HepG2 (cell line): ENCODE data around the gene TUBG2. TPM values are rescaled to one million over a fixed set of nuclear protein-coding genes. Genes with fewer than 3 reads are reported as not detected.
A peak's percentile ranks its signal among the peaks of the same experiment; 100 is the strongest.

Experiments
- CHD4 ChIP-seq: fragments of 200-600 bp; sonication (generic); IDR thresholded peaks from 2 replicates; pipeline ENCODE4 v1.7.0; 2017; ENCODE audit warnings: mild to moderate bottlenecking, low read length, borderline replicate concordance
- KDM5B ChIP-seq: sonication (generic); formaldehyde crosslinking; IDR thresholded peaks from 2 replicates; pipeline ENCODE4 v1.4.0; 2020; ENCODE audit warnings: missing genetic modification reagents, mild to moderate bottlenecking, borderline replicate concordance
- RXRA ChIP-seq: sonication (generic); formaldehyde crosslinking; IDR thresholded peaks from 2 replicates; pipeline ENCODE4 v1.5.1; 2020; ENCODE audit warnings: missing genetic modification reagents
- ZBTB33 ChIP-seq: sonication (generic); formaldehyde crosslinking; IDR thresholded peaks from 2 replicates; pipeline ENCODE4 v1.4.0; 2020; ENCODE audit warnings: missing genetic modification reagents
- ZNF407 ChIP-seq: sonication (generic); formaldehyde crosslinking; IDR thresholded peaks from one replicate; pipeline ENCODE4 v1.5.1; 2020; ENCODE audit warnings: mild to moderate bottlenecking, missing genetic modification reagents; ENCODE audit errors: not compliant biosample characterization
- polyA plus RNA-seq, 8 experiments: library from polyadenylated mRNA; depleted of rRNA in 3 of 8; stranded (reverse) in 7 of 8; unstranded in 1 of 8; fragments of >200 nt; fragmentation: Illumina TruSeq in 4 of 8; extraction: Trizol in 4 of 8; gene quantifications; 2 replicates each; pipeline versions ENCODE4 v1.2.1 to v1.2.3, GENCODE V29; 2011 to 2016; ENCODE audit warnings: low read depth in 4 of 8, missing spikeins in 1 of 8, mixed read lengths in 1 of 8; ENCODE audit not compliant: insufficient read depth in 1 of 8
- total RNA-seq, 5 experiments: library from RNA; depleted of rRNA; stranded (reverse); fragments of >200 nt; fragmentation: Illumina TruSeq; extraction: Trizol; gene quantifications; 2 replicates each; pipeline ENCODE4 v1.2.3, GENCODE V29; 2016; ENCODE audit warnings: low read depth in 1 of 5
- TF ChIP-seq, protein P1 (sequence below), 2 experiments: sonication (generic) in 1 of 2; formaldehyde crosslinking in 1 of 2; IDR thresholded peaks; 2 replicates each; pipeline versions ENCODE4 v1.6.1 to v1.9.0; 2014 to 2022; ENCODE audit warnings: antibody characterized with exemption in 1 of 2, borderline replicate concordance in 1 of 2, inconsistent platforms in 1 of 2, low read depth in 1 of 2, missing genetic modification reagents in 1 of 2
- TF ChIP-seq, protein P2 (sequence below): sonication (generic); formaldehyde crosslinking; IDR thresholded peaks from 2 replicates; pipeline ENCODE4 v1.5.0; 2020; ENCODE audit warnings: missing genetic modification reagents

Gene TUBG2
- total and polyA plus RNA-seq, 2 of the 13 experiments (the other 11 are each of a cell fraction or from before 2014, with no cell fraction given): 16.0 to 42.3 TPM

GRCh38 chr17:42653179-42654124, 5.6 kb upstream of the TUBG2 start (continued):
- TF ChIP-seq, protein P1, sequence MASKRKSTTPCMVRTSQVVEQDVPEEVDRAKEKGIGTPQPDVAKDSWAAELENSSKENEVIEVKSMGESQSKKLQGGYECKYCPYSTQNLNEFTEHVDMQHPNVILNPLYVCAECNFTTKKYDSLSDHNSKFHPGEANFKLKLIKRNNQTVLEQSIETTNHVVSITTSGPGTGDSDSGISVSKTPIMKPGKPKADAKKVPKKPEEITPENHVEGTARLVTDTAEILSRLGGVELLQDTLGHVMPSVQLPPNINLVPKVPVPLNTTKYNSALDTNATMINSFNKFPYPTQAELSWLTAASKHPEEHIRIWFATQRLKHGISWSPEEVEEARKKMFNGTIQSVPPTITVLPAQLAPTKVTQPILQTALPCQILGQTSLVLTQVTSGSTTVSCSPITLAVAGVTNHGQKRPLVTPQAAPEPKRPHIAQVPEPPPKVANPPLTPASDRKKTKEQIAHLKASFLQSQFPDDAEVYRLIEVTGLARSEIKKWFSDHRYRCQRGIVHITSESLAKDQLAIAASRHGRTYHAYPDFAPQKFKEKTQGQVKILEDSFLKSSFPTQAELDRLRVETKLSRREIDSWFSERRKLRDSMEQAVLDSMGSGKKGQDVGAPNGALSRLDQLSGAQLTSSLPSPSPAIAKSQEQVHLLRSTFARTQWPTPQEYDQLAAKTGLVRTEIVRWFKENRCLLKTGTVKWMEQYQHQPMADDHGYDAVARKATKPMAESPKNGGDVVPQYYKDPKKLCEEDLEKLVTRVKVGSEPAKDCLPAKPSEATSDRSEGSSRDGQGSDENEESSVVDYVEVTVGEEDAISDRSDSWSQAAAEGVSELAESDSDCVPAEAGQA (IDR thresholded peaks at IDR 0.05; ENCODE audit: low read depth): no peak
- TF ChIP-seq, protein P1 (CRISPR knock-in tag; IDR thresholded peaks at IDR 0.05; ENCODE audit: borderline replicate concordance): no peak
- TF ChIP-seq CHD4 (no peak), KDM5B (CRISPR knock-in tag) (peak; percentile 33; the same call in 1 of the 2 replicates), ZNF407 (CRISPR knock-in tag) (no peak), RXRA (CRISPR knock-in tag) (no peak), ZBTB33 (CRISPR knock-in tag) (peak; percentile 86)
- TF ChIP-seq, protein P2, sequence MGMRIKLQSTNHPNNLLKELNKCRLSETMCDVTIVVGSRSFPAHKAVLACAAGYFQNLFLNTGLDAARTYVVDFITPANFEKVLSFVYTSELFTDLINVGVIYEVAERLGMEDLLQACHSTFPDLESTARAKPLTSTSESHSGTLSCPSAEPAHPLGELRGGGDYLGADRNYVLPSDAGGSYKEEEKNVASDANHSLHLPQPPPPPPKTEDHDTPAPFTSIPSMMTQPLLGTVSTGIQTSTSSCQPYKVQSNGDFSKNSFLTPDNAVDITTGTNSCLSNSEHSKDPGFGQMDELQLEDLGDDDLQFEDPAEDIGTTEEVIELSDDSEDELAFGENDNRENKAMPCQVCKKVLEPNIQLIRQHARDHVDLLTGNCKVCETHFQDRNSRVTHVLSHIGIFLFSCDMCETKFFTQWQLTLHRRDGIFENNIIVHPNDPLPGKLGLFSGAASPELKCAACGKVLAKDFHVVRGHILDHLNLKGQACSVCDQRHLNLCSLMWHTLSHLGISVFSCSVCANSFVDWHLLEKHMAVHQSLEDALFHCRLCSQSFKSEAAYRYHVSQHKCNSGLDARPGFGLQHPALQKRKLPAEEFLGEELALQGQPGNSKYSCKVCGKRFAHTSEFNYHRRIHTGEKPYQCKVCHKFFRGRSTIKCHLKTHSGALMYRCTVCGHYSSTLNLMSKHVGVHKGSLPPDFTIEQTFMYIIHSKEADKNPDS: no peak
- TF ChIP-seq, all 625 proteins: peak for 3
